BJ (cell line): ENCODE data around the gene INPP5D. TPM values are rescaled to one million over a fixed set of nuclear protein-coding genes. Genes with fewer than 3 reads are reported as not detected.
"Not testable (repeated sequence)": the region's sequence is repeated elsewhere in the genome, so short reads cannot be mapped to it uniquely, and the experiment has no call there.

Experiments
- CTCF ChIA-PET: fragments of 350-600 bp; formaldehyde crosslinking; extraction: SDS; loops from one replicate; lab custom pipeline; 2021; ENCODE audit warnings: antibody characterized with exemption, inconsistent platforms; lab: Yijun Ruan, JAX
- POLR2A ChIA-PET: fragments of 300-600 bp; sonication (Branson Sonifier 250); formaldehyde crosslinking; extraction: SDS; loops from one replicate; lab custom pipeline; 2021; ENCODE audit warnings: antibody characterized with exemption; lab: Charles Lee
- DNase-seq: peaks from one replicate; pipeline ENCODE4 v3.0.0-alpha.2; 2011; ENCODE audit warnings: low read depth
- H3K27me3 ChIP-seq: 2 replicates; pipeline ENCODE4 v1.6.0; 2011; ENCODE audit warnings: low read length; ENCODE audit not compliant: control insufficient read depth, insufficient read depth
- H3K36me3 ChIP-seq: 2 replicates; pipeline ENCODE4 v1.5.1; 2011; ENCODE audit warnings: low read length; ENCODE audit not compliant: control insufficient read depth, insufficient read depth
- H3K4me3 ChIP-seq: 2 replicates; pipeline ENCODE4 v1.5.1; 2011; ENCODE audit warnings: low read depth, mild to moderate bottlenecking, control low read depth, low read length
- CTCF ChIP-seq: IDR thresholded peaks from 2 replicates; pipeline ENCODE4 v1.5.1; 2011; ENCODE audit warnings: low read depth, mild to moderate bottlenecking, control low read depth, inconsistent platforms, low read length, moderate library complexity; ENCODE audit not compliant: insufficient read depth
- polyA plus RNA-seq: library from polyadenylated mRNA; depleted of rRNA; stranded (reverse); fragments of >200 nt; gene quantifications from 2 replicates; pipeline ENCODE4 v1.2.3, GENCODE V29; 2011

Gene INPP5D
- polyA plus RNA-seq, 1 experiment, result 0.38 TPM

DNA sequence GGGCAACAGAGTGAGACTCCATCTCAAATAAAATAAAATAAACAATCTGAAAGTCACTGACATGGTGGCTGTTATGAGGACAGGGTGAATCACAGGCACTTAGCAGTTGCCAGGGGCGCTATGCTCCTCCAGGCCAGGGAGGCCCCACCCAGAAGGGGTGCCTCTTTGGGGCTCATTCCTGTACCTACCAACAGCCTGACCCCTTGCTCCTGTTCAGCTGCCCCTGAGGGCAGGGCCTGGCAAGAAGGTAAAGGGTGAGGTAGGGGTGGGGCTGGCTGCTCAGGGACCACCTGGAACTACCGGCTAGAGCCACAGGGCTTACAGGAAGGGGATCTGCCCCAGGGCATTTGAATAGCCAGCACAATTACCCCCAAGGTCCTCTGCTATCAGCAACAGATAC is 60.3 kb downstream of the INPP5D start:
- Histone ChIP-seq H3K4me3 (no peak overlapping the region), H3K36me3 (no peaks in the 10 kb centered on the region), H3K27me3 (peaks cover 1% of the 10 kb centered on the region; the same call in 1 of the 2 replicates)
- TF ChIP-seq CTCF, result no peak
- ChIA-PET POLR2A (interaction anchor here (0.6 kb wide), 1 partner anchor 109 kb away, joined by 3 read pairs; no protein-coding TSS in a partner anchor), CTCF (no interaction called here)
- DNase-seq, result no peak

DNA sequence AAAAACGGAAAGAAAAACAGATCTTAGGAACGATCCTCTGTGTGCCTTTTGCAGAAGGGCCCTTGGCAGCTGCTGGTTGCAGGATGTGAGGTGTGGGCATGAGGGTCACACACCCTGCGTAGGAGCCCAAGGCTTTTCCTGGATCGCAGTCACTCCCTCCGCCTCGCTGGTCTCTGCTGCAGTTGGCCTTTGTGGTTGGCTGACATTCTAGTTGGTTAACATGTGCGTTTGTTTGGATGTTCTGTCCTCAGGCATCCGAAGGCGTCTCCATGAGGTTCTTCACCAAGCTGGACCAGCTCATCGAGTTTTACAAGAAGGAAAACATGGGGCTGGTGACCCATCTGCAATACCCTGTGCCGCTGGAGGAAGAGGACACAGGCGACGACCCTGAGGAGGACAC is 61.7 kb downstream of the INPP5D start:
- Histone ChIP-seq H3K36me3 (no peaks in the 10 kb centered on the region), H3K4me3 (no peak overlapping the region), H3K27me3 (no peaks in the 10 kb centered on the region)
- DNase-seq, result no peak
- CTCF ChIA-PET, result interaction anchor here (1.3 kb wide), 1 partner anchor 67 kb away, joined by 3 read pairs; no protein-coding TSS in a partner anchor
- POLR2A ChIA-PET, result no interaction called here
- TF ChIP-seq CTCF, result no peak

- Histone ChIP-seq H3K36me3 (no peaks in the 10 kb centered on the region), H3K27me3 (no peaks in the 10 kb centered on the region), H3K4me3 (no peak overlapping the region)
- ChIA-PET CTCF (interaction anchor here (1.3 kb wide), 1 partner anchor 68 kb away, joined by 3 read pairs; no protein-coding TSS in a partner anchor), POLR2A (no interaction called here)
- no peak for DNase-seq
- TF ChIP-seq CTCF, result no peak
These were observed 62.4 kb downstream of the INPP5D start for GRCh38 chr2:233122541-233122940.

DNA sequence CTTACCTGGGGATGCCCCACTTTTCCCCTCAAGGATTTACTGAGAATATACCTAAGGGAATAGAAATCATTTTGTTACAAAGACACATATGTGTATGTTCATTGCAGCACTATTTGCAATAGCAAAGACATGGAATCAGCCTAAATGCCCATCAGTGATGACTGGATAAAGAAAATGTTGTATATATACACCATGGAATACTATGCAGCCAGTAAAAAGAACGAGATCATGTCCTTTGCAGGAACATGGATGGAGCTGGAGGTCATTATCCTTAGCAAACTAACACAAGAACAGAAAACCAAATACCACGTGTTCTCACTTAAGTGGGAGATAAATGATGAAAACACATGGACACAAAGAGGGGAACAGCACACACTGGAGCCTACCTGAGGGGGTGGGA is 63.4 kb downstream of the INPP5D start:
- H3K4me3 ChIP-seq, DNase-seq, POLR2A ChIA-PET, CTCF ChIA-PET, H3K27me3 ChIP-seq, H3K36me3 ChIP-seq: not testable (repeated sequence)

DNA sequence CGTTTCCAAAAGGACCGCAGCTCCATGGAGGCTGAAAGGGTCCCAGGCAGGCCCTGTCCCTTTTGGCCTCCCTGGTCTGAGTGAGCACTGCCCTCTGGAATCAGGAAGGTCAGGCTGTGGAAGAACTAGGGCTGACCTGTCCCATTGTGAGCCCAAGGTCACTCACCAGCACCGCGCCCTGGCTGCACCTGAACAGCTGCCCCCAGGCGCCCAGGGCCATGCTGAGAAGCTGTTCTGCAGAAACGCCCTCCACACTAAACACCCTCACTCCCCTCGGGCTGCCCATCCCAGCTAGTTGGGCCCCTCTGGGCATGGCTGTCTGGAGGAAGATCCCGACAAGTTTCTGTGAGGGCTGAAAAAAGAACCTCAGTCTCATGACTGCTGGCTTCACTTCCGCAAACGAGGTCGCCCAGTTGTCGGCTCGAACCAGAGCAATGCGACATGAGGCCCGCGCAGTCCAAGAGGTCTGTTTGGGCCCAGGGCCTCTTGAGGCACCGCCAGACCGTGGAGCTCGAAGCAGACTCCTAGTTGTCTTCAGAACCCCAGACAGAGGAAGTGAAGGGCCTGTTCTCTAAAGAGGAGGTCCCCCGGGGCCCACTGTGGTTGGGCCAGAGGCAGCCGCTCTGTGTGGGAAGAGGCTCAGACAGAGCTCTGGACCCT is 64.4 kb downstream of the INPP5D start:
- TF ChIP-seq CTCF, result no peak
- ChIA-PET CTCF (interaction anchor here (0.5 kb wide), 1 partner anchor 22 kb away, joined by 3 read pairs; no protein-coding TSS in a partner anchor), POLR2A (no interaction called here)
- H3K27me3 ChIP-seq, result peaks cover 1% of the 10 kb centered on the region; the same call in 1 of the 2 replicates
- no peak for DNase-seq
- no peaks in the 10 kb centered on the region for H3K36me3 ChIP-seq
- no peak overlapping the region for H3K4me3 ChIP-seq
